HG03378 (cell line): ENCODE results near the gene PTPRN2.

Experiments used
- ATAC-seq: cut with Tn5 transposase; IDR thresholded peaks from one replicate; pipeline ENCODE4 v1.9.1; 2021; ENCODE audit warnings: mild to moderate bottlenecking, moderate library complexity; ENCODE audit not compliant: unreplicated experiment

The PTPRN2 gene

DNA sequence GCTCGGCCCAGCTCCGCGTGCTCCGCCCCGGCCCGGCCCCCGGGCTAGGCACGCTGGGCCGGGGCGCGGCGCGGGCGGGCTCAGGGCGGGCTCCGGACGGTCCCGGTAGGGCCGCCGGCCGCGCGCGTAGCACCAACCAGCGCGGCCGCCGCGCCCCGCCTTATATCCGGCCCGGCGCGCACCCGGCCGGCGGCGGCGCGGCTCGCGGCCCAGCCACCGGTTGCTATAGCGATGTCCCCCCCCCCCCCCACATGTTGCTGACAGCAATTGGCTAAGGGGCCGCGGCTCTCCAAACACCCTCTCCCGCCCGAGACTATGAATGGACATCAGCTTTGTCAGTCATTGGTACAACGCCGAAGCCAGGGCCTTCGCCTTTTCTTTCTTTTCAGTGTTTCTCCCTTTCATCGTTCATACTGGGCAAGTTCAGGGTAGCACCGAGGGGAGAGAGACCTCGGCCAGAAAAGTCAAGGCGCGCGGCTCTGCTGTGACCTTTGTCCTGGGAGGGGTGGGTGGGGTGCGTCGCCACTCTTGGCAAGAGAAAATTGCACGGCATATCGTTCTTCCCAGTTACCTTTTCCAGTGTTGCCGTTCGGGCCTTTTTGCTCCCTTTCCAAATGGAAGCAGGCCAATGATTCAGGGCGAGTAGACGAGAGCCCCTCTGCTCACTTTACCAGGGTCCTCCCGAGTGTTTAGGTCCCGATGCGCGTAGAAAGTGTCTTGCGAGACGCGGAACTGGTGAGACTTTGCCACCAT lies 896.6 kb downstream of the PTPRN2 start:
- no peak for ATAC-seq

DNA sequence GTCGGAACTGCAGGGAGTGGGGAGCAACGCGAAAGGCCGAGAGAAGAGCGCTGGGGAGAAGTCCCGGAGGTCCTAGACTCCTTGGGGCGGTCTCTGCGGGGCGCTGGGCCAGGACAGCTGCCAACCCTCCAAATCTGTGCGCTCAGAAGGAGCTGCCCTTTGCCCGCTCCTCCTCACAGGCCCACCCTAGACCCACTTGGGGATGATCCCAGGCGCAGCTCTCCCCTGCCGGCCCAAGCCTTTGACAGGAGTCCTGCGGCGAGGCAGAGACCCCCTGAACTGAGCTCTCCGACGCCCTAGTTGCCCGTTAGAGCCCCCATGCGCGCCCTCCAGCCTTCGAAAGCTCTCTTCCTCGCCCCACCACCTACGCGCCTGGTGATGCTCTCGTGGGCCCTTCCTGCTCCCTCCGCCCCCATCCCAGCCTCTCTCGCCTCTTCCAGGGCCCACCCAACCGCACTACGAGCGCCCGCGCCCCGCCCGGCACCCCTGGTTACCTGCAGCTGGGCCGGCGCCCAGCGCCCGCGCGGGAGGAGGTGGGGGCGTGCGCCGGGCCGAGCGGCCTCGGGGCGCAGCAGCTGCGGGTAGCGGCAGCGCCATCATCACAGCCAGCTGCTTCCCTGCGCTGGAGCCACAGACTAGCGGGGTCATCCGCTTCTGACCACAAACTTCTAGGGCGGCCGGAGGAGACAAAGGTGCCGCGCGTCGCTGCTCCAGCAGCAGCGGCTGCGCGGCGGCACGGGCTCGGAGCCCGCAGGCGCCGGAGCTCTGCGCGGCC lies 897.4 kb downstream of the PTPRN2 start:
- no peak for ATAC-seq

DNA sequence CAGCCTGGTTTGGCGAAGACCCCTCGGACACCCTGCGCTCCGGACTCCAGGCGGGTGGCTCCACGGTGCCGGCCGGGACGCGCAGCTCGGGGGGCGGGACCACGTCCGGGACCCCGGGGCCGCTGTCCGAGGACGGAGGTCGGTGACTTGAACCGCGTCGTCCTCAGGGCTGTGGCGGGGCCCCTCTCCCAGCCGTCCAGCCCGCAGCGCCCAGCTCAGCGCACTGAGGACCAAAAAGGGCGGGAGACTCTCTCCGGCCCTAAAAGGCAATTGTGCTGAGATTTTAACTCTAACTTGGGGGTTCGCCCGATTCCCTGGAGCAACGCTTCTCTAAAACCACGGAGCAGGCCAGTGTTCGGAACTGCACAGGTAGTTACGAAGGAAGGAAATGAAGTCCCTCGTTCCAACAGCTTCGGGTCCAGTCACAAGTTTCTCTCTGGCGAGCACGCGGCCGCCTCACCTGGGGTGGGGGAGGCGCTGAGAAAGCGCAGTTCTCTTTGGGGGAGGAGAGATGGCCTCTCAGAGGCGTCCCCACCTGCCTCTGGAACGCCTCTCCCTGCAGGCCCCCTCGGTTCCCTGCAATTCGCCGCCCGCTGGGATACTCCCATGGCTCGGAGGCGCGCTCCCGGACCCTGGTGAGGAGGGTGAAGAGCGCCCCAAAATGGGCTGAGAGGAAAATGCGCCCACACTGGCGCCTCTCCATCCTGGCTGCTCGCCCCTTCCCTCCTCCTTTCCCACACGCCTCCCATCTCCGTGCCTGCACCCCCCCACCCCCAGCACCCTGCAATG lies 898.2 kb downstream of the PTPRN2 start:
- ATAC-seq = no peak

DNA sequence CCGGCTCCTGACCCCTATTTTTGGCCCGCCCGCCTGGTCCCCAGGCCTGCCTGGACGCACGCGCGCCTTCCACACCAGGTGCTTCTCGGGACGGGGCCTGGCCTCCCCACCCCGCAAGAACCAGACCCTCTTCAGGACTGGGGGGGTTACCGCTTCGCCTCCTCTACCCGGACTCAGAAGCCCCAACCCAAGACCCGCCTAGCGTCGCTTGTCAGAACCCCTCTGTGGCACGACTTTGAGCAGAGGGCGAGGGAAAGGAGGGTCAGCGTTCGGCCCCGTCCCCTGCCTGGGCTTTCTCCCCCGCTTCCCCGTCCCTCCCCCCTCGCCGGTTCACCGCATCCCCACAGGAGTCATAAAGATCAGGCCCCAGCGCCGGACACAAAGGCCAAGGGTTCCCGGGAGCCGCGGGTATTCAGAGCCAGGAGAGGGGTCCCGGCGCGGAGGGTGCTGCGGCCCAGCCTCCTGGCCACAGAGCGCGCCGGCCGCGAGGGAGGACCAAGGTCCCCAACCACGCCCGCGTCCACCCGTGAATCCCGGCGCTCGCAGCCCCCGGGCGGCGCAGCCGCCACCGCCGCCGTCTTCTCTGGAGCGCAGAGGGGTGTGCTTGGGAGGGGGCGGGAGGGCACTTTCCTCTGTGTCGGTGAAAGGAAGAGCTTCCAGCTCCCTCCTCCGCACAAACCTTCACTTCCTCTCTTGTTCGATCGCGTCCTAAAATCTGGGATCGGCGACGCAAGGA lies 898.9 kb downstream of the PTPRN2 start:
- ATAC-seq = no peak

DNA sequence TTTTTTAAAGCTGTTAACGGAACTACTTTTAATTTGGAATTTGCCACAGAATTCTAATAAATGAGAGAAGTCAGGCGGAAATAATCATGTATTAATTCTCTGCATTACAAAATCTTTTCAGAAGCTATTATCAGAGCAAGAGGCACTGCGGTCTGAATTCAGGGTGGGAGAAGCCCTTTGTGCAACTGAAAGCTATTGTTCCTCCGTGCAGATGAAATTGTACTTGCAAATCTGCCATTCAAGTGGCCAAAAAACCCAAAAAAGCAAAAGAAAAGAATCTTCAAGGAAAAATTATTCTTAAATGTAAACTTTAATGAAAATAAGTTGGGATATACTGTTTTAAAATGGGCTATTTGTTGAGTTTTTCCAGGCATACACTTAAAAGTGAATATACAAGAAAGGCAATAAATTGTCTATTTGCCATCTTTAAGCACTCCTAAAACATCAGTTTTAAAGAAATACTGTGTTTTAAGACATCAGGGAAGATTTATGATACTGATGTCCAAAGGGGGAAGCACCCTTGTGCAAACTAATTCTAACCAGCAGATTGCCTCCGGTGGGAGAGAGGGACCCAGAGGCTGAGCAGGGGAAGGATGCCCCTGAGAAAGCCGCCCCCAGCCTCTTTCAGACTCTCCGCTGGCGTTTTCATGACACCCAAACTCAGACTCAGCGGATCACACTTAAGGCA lies 899.6 kb downstream of the PTPRN2 start:
- ATAC-seq = no peak

DNA sequence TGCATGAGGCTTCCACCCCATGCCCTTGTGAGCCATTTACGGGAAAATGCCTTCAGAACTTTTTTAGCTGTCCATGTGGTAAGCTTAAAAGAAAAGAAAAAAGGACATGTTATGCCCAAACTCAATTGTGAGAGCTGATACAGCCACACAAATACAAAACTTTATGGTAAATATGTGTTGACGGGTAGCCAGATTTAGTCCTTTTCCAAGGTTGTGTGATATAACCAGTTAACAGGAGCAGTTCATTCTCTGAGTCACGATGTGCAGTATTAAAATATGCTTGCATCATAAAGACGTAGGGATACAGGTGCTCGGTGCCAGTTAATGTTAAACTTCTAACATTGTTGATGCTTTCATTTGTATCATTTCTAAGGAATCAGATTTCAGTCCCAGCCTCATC lies 900.5 kb downstream of the PTPRN2 start:
- no peak for ATAC-seq

DNA sequence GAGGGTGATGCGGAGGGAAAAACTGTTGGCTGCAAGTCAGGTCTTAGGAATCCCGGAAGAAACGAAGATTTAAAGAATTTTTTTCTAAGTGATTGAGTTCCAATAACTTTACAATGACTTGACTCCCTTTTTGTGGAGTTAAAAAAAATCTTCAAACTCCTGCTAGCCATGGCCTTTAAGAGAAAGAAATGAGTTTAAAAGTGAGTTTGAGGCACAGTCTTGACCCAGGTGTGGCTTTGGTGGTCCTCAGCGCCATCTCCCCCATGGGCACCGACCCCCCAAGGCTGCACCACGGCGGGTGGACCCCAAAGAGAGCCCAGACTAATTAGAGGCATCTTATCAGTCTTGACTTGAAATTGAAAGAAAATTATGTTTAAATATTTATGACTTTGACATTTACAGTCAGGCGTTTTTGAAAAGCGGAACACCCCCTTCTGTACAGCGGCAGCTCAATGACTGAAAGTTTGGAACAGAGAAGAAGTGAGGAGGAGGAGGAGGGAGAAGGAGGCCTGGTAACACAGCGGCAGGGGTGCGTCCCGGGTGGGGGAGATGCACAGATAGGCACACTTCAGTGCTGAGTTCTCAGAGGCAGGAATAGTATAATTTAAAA lies 901.2 kb downstream of the PTPRN2 start:
- ATAC-seq = no peak

DNA sequence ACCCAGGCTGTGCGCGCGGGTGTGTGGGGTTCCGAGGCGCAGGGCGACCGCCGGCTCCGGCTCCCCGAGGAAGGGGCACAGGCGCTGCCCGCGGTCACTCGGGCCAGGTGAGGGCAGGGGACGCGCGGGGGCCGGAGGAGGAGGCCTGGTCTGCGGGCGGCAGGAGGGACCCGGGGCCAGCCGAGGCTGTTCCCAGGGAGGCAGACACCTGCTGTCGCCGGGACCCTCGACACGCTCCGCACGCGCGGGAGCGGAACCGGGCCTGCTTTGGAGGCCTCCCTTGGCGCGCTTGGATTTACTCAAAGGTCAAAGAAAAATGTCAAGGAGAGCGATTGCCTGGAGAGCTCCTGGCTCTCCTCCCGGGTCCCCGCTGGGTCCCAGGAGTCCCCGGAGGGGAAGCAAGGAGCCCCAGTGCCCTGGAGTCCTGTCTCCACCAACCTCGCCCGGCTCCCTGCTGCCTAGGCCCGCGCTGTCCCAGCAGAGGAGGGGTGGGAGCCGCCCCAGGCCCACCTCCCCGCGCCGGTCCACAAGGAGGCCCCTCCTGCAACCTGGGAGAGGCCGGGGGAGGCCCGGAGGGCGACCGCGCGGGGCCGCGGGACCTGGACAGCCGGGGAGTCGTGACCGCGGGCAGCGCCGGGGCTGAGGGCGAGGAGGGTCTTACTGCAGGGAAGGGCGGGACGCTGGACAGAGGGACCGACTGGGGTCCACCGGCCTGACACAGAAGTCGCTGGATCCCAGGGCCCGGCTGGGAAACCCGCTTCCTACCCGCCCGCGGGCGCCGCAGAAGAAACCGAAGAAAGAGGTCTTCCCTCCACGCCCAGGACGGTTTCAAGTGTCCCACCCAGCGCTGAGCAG lies 902.0 kb downstream of the PTPRN2 start:
- no peak for ATAC-seq

DNA sequence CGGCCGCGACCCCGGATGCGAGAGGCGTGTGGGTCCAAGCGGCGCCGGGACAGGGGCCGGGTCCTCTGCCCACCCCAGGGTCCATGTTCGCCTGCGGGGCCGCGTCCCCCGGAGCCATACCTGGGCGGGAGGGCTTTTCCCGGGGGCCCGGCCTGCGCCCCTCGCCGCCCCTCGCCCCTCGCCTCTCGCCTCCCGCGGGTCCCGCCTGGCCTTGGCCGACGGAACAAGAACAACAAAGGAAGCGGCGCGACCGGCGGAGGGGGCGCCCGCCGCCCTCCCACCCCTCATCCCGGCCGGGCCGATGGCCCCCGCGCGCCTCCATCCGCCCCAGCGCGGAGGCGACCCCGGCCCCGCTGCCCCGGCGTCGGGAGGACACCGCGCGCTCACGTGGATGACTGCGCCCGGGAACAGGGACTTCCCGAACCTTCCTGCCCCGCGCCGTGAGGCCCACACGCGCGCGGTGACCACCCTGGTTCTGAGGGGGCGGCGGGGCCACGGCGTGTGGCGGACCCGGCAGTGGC lies 902.7 kb downstream of the PTPRN2 start:
- ATAC-seq = no peak

DNA sequence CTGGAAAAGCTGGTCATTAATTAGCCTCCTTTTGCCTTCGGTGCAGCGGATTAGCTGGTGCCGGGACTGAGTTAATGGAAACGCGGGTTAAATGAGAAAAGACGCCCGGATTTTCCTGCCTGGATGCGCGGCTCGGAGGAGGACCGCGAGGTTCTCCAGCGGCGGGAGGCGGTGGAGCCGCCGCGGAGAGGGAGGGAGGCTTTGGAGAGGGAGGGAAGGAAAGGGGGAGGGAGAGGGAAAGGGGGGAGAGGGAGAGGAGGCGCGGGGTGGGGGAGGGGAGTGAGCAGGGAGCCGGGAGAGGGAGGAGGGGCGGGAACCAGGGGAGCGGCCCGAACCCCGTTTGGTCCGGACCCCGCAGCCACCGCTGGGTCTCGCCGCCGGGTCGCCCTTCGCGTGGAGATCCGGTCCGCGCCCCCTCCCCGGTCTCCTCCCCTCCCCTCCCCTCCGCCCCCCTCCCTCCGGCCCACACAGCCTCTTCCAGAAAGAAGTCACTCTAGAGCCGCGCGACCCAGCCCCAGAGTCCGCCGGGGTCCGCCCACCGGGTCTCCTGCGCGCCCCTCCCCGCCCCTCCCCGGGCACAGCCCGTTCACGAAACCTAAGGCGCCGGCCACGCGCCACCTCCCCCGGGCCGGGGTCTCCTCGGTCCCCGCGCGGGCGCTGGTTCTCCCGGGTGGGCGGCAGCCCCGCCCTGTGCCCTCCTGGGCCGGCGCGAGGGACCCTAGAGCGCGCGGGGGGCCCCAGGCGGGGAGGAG lies 903.3 kb downstream of the PTPRN2 start:
- no peak for ATAC-seq

DNA sequence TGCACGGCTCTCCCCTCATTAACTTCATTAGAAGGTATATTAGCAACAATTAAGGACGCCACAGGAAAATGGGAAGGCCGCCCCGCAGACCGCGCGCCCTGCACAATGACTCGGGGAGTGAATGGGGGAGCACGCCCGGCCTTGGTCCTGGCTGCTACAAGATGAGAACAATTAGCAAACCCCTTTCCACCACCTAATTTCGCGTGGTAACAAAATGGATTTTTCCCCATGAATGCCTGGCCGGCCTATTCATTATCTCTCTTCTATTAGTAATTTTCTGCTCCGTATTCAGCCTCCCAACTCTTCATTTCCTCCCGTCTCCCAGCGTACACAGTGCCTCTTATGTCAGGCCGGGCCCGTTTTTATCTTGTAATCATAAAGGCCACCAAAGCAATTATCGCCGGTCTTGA lies 903.9 kb downstream of the PTPRN2 start:
- no peak for ATAC-seq

DNA sequence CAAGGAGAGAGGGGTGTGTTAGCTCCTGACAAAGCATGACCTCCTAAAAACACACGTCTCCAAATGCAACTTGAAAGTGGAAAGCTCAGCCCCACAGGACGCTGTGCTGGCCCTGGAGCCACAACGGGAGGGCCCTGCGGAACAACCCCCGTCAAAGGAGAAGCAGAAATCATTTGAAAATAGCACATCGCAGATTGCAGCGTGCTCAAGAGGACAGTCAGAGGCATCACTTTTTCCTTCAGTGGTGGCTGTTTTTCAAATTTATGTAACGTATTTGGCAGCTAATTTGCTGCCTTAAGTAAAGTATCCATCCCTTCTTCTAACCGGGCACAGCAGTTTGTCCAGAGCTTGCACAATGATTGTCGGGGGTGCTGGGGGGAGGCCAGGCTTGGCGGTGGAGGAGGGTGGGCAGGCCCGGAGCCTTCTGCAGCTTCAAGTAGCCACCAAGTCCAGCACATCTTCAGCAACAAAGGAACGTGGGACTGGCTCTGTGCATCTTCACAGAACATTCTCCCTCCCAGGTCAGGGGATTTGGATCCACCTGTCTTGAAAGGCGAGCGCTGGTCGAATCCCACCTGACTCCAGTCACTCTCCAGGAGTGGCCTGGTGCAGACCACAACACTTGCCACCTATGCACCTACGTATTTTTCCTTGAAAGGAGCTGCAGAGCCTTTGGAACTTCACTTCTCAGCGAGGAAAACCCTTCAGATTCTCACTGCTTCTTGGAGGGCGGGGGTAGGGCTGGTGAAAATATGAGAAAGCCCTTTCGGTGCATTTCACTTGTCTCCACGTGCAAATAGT lies 904.5 kb downstream of the PTPRN2 start:
- ATAC-seq = no peak

DNA sequence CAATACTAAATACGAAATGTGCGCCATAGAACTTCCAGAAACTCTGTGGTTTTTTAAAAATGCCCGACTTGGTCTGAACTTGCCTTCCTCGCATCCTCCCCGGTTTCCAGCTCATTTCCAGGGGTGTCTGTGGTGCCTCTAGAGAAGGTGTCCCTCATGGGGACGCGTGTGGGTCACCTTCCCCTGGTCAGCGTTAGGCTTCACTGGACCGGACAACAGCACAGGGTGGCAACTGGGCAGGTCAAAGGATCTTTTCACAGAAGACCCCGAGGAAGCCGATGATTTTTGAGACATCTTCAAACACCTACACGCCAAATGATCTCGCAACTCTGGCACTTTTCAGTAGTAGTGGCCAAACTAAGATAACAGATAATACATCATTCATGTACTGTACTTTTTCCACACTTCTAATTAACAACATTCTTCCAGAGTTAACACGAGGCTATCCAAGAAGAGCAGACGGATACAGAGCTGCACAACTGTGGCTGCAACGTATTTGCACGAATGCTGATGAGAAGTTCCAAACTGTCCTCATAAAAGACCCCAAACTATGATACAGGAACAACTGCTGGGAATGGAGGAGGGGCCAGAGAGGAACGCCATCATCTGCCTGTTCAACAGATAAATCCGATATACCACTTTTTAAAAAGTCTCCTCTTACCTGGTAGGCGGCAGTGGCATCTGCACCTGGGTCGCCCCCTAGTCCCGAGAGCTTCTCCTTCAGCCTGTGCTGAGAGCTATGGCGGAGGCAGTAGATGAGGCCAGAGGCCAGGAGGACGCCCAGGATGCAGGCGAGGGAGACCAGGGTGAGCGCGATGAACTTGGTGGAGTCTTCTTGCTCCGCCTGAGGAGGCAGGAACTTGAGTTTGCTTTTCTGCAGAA lies 905.3 kb downstream of the PTPRN2 start:
- ATAC-seq = no peak

DNA sequence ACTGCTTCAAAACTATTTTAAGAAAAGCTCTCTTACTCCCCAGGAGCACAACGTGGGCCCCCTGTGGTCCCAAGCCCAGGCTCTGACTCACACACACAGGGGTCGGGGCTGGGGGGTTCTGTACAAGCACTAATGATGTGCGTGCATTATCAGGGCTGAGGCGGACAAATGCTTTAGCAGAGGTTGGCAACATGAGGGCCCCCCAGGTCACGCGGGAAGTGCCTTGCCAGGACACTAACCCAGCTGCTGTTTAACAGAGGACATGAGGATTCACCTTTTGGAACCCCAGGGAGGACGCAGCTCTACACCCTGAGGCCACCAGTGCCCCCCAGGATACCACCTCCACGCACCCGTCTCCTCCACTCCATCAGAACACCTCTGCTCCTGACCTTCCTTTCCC lies 908.0 kb downstream of the PTPRN2 start:
- ATAC-seq = no peak

DNA sequence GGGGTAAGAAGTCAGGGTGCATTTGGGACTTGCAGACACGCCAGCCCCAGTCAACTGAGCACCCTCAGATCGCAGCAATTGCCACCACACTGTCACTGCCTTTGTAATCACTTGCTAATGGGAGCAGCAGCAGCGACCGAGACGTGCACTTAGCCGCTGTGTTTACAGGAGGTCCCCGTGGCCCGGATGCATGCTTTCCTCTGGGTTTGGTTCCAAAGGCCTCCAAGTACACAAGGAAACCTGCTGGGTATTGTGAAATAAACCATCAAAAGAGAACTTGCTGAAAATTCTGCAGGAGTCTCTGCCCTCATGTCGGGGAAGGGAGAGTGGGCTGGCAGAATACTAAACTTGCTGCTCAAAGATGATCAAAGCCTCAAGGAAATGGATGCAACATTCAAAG lies 909.1 kb downstream of the PTPRN2 start:
- no peak for ATAC-seq
